Vagina (tissue), 2 donors: Measurements from ENCODE around the gene C2CD4A. TPM values are rescaled to one million over a fixed set of nuclear protein-coding genes. Genes with fewer than 3 reads are reported as not detected.
A peak's percentile ranks its signal among the peaks of the same experiment; 100 is the strongest.

ENCODE experiments used
- DNase-seq, 2 donors: peaks; one replicate each; pipeline ENCODE4 v3.0.0-alpha.2; 2017; ENCODE audit errors: extremely low spot score in 2 of 2
- H3K27ac ChIP-seq: fragments of 200-600 bp; sonication (generic); one replicate; pipeline ENCODE4 v1.5.1; 2019
- H3K27me3 ChIP-seq: fragments of 200-600 bp; sonication (generic); one replicate; pipeline ENCODE4 v1.5.1; 2019
- H3K36me3 ChIP-seq, 2 donors: fragments of 200-600 bp; sonication (generic); one replicate each; pipeline ENCODE4 v1.5.1; 2017 to 2019
- H3K4me1 ChIP-seq: fragments of 200-600 bp; sonication (generic); one replicate; pipeline ENCODE4 v1.5.1; 2019
- H3K4me3 ChIP-seq, 2 donors: fragments of 200-600 bp; sonication (generic); 1 replicate in 1 of 2; 2 replicates in 1 of 2; pipeline ENCODE4 v1.5.1; 2016 to 2019
- H3K9me3 ChIP-seq: fragments of 200-600 bp; sonication (generic); one replicate; pipeline ENCODE4 v1.5.1; 2019
- POLR2A ChIP-seq, 2 donors: fragments of 450-650 bp; IDR thresholded peaks; one replicate each; pipeline ENCODE4 v1.6.1; 2017; ENCODE audit warnings: antibody characterized with exemption in 2 of 2, mild to moderate bottlenecking in 2 of 2, moderate library complexity in 2 of 2
- POLR2AphosphoS5 ChIP-seq, 2 donors: sonication (generic); formaldehyde crosslinking; IDR thresholded peaks; one replicate each; pipeline ENCODE4 v1.9.0; 2017; ENCODE audit warnings: antibody characterized with exemption in 2 of 2, mild to moderate bottlenecking in 2 of 2, low read depth in 1 of 2; ENCODE audit not compliant: insufficient read depth in 1 of 2
- intact Hi-C: fragments of 100-400 bp; cut with DNase I; formaldehyde crosslinking; loops from one replicate; pipeline ENCODE4 v1.15.1; 2023
- total RNA-seq: library from RNA; depleted of rRNA; stranded (reverse); fragments of >200 nt; gene quantifications from one replicate; pipeline ENCODE4 v1.2.3, GENCODE V29; 2016
- TF ChIP-seq, protein P1 (sequence below), 3 experiments: fragments of 450-650 bp in 2 of 3; fragments of 200-600 bp in 1 of 3; sonication (generic) in 1 of 3; IDR thresholded peaks; one replicate each; pipeline ENCODE4 v1.5.1; 2017 to 2019; ENCODE audit warnings: antibody characterized with exemption in 3 of 3, mild to moderate bottlenecking in 2 of 3, moderate library complexity in 2 of 3

The C2CD4A gene
- total RNA-seq, 1 donor from 2014 or later = not detected

DNA sequence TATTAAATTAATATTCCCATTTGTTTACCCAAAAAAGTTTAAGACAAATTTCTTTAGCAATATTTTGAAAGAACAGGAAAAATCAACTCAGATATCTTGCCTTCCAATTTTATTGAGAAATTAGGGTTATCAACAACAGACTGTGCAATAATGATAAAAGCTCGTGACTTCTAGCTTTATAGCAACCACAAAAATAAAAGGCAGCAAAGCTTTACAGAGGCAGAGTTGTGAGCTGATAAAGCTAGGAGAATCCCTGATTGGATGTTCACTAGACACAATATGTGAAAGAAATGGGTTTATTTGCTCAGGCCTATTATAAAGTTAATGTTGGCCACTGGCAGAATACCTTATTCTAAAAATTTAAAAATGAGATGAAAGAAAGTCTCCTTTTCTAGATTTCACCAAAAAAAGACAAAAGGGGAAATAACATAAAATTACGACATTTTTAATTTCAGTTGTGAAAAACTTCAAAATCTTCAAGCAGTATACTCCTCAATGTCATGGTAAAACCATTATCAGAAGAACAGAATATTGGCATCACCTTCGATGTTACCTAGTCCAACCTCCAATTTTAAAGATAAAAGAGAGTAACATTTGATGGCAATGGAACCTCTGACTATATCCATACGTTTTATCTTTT is 9.3 kb upstream of the C2CD4A start:
- no peaks in the 10 kb centered on the region for H3K36me3 ChIP-seq
- H3K4me1 ChIP-seq = peaks cover 37% of the 10 kb centered on the region
- intact Hi-C loops = no loop called here
- TF ChIP-seq, protein P1, sequence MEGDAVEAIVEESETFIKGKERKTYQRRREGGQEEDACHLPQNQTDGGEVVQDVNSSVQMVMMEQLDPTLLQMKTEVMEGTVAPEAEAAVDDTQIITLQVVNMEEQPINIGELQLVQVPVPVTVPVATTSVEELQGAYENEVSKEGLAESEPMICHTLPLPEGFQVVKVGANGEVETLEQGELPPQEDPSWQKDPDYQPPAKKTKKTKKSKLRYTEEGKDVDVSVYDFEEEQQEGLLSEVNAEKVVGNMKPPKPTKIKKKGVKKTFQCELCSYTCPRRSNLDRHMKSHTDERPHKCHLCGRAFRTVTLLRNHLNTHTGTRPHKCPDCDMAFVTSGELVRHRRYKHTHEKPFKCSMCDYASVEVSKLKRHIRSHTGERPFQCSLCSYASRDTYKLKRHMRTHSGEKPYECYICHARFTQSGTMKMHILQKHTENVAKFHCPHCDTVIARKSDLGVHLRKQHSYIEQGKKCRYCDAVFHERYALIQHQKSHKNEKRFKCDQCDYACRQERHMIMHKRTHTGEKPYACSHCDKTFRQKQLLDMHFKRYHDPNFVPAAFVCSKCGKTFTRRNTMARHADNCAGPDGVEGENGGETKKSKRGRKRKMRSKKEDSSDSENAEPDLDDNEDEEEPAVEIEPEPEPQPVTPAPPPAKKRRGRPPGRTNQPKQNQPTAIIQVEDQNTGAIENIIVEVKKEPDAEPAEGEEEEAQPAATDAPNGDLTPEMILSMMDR (IDR thresholded peaks at IDR 0.05) = no peak
- TF ChIP-seq POLR2AphosphoS5 (IDR thresholded peaks at IDR 0.05; ENCODE audit: insufficient read depth in 1 of 2, low read depth in 1 of 2) (no peak), POLR2A (IDR thresholded peaks at IDR 0.05) (no peak)
- DNase-seq = no peak
- no peaks in the 10 kb centered on the region for H3K9me3 ChIP-seq
- no peak overlapping the region for H3K27ac ChIP-seq
- H3K4me3 ChIP-seq = no peak overlapping the region
- H3K27me3 ChIP-seq = no peaks in the 10 kb centered on the region

DNA sequence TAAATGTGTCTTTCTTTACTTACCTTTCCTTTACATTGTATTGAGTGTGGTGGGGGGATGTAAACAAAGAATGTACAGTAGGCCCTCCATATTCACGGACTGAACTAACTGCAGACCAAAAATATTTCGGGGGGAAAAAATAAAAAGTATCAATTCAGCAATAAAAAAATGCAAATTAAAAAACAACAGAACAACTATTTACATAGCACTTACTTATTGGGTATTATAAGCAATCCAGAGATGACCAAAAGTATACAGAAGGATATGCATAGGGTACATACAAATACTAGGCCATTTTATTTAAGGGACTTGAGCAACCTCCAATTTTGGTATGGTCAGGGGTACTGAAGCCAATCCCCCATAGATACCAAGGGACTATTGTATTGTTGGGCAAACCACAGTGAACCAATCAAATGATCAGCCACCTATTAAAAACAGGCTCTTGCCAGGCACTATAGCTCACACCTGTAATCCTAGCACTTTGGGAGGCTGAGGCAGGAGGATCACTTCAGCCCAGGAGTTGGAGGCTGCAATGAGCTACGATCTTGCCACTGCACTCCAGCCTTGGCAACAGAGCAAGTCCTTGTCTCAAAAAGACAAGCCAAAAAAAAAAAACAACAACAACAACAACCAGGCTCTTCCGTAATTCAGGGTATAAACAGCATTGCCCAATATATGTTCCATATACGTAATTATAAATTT is 8.3 kb upstream of the C2CD4A start:
- TF ChIP-seq, protein P1 (IDR thresholded peaks at IDR 0.05) = no peak
- TF ChIP-seq POLR2AphosphoS5 (IDR thresholded peaks at IDR 0.05; ENCODE audit: insufficient read depth in 1 of 2, low read depth in 1 of 2) = no peak
- no peak for TF ChIP-seq POLR2A (IDR thresholded peaks at IDR 0.05)
- Histone ChIP-seq H3K4me3 (no peak overlapping the region), H3K4me1 (peaks cover 40% of the 10 kb centered on the region)

DNA sequence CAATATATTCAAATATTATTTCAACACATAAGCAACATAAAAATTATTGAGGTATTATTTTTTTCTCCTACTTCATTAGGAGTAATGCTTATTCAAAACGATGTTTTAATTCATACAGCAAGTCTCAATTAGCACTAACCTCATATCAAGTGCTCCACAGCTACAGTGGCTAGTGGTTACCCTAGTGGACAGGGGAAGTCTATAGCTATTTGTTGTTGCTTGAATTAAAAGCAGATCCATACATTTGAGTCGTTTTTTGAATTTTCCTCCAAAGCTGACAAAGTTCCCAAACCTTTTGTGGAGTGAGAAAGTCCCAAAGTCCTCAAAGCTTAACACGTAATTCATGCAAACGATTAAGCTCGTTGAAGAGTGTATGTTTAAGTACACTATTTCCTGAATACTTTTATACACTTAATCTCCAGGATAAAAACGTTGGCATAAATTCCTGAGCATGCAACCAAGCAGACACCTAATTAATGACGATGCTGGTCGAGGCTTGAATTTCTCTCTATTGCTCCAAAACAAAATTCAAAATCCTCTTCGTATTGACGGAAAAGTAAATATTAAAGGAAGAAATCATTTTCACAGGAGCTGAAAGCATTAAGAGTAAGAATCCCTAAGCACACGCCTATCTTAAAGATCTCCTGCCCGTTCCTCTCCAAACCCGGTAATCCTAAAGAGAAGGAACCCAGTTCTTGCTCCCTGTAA is 7.5 kb upstream of the C2CD4A start:
- Histone ChIP-seq H3K4me3 (peak overlapping the region; percentile 81 to 83), H3K27me3 (no peaks in the 10 kb centered on the region), H3K27ac (peak overlapping the region; percentile 86), H3K9me3 (no peaks in the 10 kb centered on the region), H3K36me3 (no peaks in the 10 kb centered on the region), H3K4me1 (peaks cover 47% of the 10 kb centered on the region)
- no peak for DNase-seq
- TF ChIP-seq POLR2A (IDR thresholded peaks at IDR 0.05) (no peak), POLR2AphosphoS5 (IDR thresholded peaks at IDR 0.05; ENCODE audit: insufficient read depth in 1 of 2, low read depth in 1 of 2) (no peak)
- TF ChIP-seq, protein P1 (IDR thresholded peaks at IDR 0.05) = no peak
- intact Hi-C loops = no loop called here

More for the DNA sequence above, 8.3 kb upstream of the C2CD4A start:
- H3K27ac ChIP-seq = no peak overlapping the region
- no peak for DNase-seq
- no peaks in the 10 kb centered on the region for H3K9me3 ChIP-seq
- no peaks in the 10 kb centered on the region for H3K27me3 ChIP-seq
- no peaks in the 10 kb centered on the region for H3K36me3 ChIP-seq
- intact Hi-C loops = no loop called here

DNA sequence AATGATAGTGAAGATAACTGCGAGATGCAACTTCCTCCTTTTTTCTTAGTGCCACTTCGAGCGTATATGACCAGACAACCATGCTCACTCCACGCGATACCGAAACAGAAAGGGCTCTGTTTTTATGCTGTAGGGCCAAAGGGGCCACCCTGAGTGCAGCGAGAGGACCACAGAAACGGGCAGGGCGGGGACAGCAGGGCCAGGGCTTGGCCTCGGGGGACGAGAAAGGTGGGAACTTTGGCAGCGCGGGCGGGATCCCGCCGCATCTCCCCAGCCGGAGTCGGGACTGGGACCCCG is 7.0 kb upstream of the C2CD4A start:
- DNase-seq = no peak
- peaks cover 43% of the 10 kb centered on the region for H3K4me1 ChIP-seq
- H3K4me3 ChIP-seq = peak overlapping the region; percentile 81 to 83
- peak overlapping the region; percentile 86 for H3K27ac ChIP-seq
- TF ChIP-seq POLR2AphosphoS5 (IDR thresholded peaks at IDR 0.05; ENCODE audit: insufficient read depth in 1 of 2, low read depth in 1 of 2) (no peak), POLR2A (IDR thresholded peaks at IDR 0.05) (no peak)
- TF ChIP-seq, protein P1 (IDR thresholded peaks at IDR 0.05) = no peak
- H3K9me3 ChIP-seq = no peaks in the 10 kb centered on the region
- intact Hi-C loops = no loop called here
- H3K27me3 ChIP-seq = no peaks in the 10 kb centered on the region
- no peaks in the 10 kb centered on the region for H3K36me3 ChIP-seq
